NOMO-1 treated with DMSO at 0.1 percent for 48 hours (cell line): ENCODE results near the gene PJA2.
"Not testable (repeated sequence)": the region's sequence is repeated elsewhere in the genome, so short reads cannot be mapped to it uniquely, and the experiment has no call there.

Source experiments
- DNase-seq: peaks from one replicate; lab custom pipeline; 2025; ENCODE audit not compliant: unreplicated experiment; lab: John Stamatoyannopoulos, UW

The PJA2 gene

DNA sequence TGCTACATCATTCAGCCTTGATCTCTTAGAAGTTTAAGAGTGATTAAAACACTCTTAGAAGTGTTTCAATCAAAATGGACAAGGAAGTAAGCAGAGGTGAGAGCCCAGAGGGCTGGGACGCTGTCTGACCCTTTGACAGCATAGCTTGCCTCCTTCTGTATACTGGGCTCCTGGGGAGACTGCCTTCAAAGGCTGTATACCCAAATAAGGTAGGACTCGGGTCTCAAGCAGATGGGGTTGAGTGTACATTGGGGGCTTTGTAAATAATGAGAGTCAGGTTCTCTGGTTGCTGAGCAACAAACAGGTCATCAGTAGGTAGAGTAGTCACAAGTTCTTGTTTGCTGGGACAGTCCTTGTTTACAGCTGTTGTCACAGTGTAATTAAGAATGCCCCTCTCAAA lies 97.1 kb downstream of the PJA2 start:
- DNase-seq: no peak

DNA sequence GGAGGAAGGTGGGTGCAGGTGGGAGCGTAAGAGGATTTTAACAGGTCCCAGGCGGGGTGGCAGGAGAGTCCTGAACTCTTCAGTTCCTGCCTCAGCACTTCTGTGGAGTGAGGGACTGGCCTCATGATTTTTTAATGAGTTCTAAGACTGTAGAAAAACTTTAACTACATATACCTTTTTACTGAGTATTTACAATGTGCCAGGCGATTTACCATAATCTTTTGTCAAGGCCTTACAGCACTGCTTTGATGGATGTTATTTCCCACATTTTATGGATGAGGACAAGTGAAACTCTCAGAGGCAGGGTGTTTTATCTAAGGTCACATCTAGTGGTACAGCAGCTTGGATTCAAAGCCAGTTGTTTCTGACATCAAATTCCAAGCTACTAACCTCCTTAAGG lies 99.5 kb downstream of the PJA2 start:
- no peak for DNase-seq

DNA sequence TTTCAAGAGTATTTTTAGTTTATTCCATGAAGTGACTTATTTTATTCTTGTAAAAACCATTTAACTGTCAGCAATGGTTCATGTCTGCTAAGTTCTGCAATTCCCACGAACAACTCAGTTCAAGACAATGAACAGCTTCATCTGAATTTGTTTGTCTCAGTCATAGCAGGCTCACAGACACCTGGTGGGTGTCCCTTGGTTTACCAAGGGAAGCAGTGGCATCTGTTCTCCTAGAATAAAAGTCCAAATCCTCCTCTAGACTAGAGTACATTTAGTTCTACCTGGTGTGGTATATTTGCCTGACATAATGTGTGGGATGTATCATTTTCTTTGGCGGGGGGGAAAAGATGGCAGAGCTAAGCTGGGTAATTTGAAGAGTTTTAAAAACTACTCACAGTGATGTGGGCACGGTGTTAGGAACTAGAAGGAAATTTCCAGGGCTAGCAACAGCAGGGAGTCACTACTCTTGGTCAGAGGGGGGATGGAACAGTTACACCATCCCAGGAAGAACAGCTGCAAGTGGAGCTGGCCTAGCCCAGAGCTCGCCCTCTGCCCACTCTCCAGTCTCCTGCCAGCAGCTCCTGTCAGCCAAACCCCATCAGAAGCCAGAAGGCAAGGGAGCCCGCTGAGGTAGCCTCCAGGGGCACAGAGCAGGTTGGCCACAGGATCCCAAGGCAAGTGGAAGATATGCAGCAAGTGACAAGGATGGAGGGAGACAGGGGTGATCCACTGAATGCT lies 100.3 kb downstream of the PJA2 start:
- DNase-seq: no peak

DNA sequence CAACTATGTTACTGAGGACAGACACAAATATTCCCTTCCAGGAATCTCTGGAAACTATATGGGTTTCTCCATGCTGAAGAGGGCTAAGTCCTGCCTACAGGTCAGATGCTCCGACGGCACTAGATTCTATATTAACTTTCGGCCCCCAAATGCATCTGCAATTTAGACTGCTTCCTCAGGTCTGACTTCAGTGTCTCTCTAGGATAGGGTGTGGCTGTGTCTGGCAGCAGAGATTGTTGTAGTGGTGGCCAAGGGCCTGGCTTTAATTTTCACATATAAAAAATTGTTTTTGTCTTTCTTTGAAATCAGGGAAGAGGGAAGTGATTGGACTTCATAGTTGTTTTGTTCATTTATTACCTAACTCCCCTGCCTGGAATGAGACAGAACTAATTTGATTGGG lies 101.8 kb downstream of the PJA2 start:
- no peak for DNase-seq

DNA sequence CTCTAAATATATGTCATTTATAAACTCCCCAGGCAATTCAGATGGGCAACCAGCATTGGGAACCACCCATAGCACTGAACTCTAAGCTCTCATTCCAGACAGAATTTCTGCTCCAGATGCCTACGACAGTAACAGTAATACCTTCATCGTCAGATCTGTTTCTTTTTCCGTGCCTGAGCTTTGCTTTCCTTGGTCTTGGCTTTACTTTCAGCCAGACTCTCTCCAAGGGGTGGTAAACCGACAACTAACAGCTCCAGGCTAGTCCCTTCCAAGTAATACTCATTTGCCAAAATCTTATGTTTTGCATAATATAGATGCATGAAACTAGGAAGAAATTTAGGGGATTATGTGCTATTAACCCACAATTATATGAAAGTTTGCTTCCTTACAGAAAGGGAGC lies 102.3 kb downstream of the PJA2 start:
- DNase-seq: no peak

DNA sequence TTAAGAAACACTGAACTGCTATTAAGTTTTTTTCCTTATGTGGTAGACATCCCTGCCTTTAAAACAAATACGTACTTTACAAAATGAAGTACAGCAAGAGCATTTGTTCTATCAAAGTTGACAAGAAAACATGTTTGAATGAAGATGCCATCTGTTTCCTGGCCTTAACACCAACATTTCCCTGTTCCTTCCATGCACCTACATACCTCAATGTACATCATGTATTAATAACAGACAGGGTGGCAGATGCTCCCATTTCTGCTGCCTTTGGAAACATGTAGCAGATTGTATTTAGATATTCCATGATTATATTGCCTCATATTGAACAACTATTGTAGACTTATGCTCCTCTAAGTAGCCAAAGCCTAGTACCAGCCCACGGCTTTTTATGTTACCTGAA lies 104.4 kb downstream of the PJA2 start:
- DNase-seq: no peak

DNA sequence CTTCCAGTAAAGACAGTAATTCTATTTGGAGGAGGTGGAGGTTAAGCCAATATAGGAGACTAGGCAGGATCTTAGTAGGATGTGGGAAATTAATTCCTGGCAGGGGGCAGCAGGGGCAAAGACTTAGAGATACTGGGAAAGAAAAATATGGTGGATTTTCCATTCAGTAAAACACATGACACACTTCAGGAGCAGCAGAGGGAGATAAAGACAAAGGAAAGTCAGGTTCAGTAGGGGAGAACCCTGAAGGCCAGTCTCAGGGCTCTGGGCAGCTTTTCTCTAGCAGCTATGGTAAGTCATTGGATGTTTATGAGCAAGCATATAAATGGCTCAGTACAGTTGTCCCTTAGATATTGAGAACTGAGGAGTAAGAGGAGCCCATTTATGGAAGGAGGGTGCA lies 105.5 kb downstream of the PJA2 start:
- no peak for DNase-seq

DNA sequence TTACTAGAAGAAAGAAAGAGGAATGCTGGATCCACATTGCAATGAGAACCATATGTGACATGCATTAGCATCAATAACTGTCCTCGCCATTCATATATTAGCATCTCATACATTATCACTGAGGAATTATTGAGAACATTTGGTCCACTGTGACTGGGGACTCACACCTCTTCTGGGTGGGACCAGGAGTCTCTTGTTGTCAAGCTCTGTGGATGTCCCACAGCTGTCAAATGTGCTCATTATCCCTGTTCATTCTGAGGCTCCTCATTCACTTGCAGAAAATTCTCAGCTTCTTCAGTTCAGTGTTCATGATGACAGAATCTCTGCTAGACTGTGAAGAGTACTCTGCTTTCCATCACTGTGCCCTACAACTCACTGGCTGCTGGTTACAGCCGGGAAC lies 109.4 kb downstream of the PJA2 start:
- no peak for DNase-seq

DNA sequence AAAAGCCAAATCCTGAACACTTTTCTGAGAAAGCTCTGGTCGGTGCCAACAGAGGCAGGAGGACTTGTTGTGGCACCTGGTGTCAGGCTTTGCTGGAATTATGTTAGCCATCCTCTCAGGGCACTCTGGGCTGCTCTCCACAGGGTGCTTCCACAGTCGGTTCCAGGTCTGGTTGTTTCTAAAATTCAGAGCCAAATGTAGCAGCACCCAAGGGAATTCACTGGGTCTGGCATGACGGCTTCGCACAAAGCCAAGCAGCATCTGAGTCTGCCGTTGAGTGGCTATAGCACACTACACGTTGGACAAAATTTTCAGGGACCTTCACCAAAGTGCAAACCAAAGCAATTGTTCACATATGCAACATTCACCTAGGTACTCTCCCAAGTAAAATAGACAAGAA lies 110.2 kb downstream of the PJA2 start:
- no peak for DNase-seq

DNA sequence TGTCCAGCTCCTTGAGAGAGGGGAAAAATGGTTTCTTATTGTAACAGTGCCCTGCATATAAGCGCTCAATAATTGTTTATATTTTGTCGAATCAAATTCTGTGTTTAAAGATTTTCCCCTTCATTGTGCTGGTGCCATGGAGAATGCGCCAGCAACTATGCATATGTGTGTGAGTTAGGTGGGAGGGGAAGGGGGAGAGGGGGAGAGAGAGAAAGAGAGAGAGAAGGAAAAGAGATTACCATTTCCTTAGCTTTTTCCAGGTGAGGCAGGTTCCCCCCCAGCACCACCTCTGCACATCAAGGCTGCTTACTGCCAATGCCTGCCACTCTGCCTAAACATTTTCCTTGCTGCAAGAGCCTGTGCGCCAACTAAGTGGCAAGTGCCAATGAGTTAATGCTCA lies 111.0 kb downstream of the PJA2 start:
- DNase-seq: no peak

DNA sequence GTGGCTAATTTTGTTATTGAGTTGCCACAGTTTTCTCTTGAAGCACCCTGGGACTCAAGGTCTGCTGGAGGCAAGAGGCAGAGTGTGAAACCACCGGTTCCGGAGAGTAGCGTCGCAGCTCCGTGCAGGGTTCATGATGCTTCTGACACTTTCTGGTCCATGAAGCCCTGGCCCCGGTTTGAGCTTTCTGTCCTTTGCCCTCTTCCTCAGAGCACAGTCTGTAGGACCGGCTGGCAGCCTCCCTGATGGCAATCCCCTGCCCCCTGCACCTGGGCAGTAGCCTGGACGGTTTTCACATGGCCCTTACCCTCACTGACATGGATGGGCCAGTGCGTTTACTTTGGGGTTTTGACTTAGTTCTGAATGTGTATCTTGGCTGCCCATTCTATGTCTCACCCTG lies 111.9 kb downstream of the PJA2 start:
- DNase-seq: no peak

DNA sequence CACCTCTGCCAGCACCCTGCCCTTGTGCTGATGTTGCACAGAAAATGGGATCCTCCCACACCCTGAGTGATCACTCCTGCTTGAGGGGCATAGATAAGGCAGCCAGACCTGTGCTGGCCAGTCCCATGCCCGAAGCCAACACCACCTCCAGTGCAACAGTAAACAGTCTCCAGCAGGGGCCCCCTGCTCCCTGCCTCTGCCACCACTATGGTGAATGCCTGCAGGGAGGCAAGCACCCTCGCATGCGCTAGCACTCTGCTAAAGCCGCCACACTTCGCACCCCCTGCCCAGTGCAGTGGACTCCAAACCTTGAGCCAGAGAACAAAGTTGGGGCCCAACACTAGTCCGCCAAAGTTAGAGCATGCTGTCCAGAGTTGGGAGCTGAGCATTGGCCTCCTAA lies 118.7 kb downstream of the PJA2 start:
- DNase-seq: no peak

DNA sequence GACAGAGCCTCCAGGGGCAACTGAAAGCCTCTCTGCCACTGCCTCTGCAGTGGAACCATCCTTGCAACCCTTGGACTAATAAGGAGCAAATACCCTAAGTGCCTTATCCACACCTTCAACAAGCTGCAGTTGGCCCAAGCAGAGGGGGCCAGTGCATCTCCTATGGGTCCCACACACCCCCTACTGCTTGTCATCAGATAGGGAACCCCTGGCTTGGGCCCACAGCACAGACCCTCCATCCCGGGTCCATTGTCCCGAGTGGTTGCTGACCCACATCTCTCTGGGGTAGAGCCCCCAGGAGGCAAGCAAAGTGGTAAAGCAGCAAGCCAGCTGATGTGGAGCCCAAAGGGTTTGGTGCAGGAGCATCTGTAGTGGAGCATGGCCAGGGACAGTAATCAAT lies 119.5 kb downstream of the PJA2 start:
- no peak for DNase-seq

DNA sequence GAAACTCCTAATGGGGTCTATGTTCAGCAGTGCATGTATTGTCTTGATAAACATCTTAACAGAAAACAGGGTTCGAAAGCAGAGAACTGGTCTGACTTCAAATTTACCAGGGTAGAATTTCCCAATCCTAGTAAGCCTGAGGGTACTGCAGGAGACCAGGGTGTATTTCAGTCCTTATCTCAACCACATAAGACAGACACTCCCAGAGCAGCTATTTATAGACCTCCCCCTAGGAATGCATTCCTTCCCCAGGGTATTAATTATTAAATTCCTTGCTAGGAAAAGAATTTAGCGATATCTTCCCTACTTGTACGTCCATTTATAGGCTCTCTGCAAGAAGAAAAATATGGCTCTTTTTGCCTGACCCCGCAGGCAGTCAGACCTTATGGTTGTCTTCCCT lies 123.1 kb downstream of the PJA2 start:
- DNase-seq: not testable (repeated sequence)
